Esophagus squamous epithelium (tissue), 5 donors: ENCODE results near the gene DNTT. TPM values are rescaled to one million over a fixed set of nuclear protein-coding genes. Genes with fewer than 3 reads are reported as not detected.

Experiments
- DNase-seq: peaks from one replicate; lab custom pipeline; 2025; lab: John Stamatoyannopoulos, UW
- H3K27ac ChIP-seq, 4 donors: fragments of 200-600 bp; sonication (generic); one replicate each; pipeline ENCODE4 v1.5.1; 2016 to 2019; ENCODE audit warnings: mild to moderate bottlenecking in 1 of 4
- H3K27me3 ChIP-seq, 4 donors: fragments of 200-600 bp; sonication (generic); 1 replicate in 3 of 4; 2 replicates in 1 of 4; pipeline versions ENCODE4 v1.5.1 to v1.6.0; 2017 to 2021; ENCODE audit warnings: antibody characterized with exemption in 1 of 4
- H3K36me3 ChIP-seq, 3 donors: fragments of 200-600 bp; sonication (generic); one replicate each; pipeline ENCODE4 v1.5.1; 2016 to 2019
- H3K4me1 ChIP-seq, 3 donors: fragments of 200-600 bp; sonication (generic); one replicate each; pipeline ENCODE4 v1.5.1; 2017 to 2019
- H3K4me3 ChIP-seq, 4 donors: fragments of 200-600 bp; sonication (generic); 1 replicate in 3 of 4; 2 replicates in 1 of 4; pipeline ENCODE4 v1.5.1; 2016 to 2019; ENCODE audit warnings: mild to moderate bottlenecking in 2 of 4, moderate library complexity in 1 of 4
- H3K9me3 ChIP-seq, 3 donors: fragments of 200-600 bp; sonication (generic); one replicate each; pipeline ENCODE4 v1.5.1; 2016 to 2019
- CTCF ChIP-seq, 6 experiments: fragments of 450-650 bp in 4 of 6; fragments of 200-600 bp in 2 of 6; sonication (generic) in 2 of 6; IDR thresholded peaks; one replicate each; pipeline ENCODE4 v1.5.1; 2016 to 2019; ENCODE audit warnings: antibody characterized with exemption in 6 of 6, mild to moderate bottlenecking in 4 of 6, moderate library complexity in 4 of 6
- POLR2A ChIP-seq, 4 donors: fragments of 450-650 bp; IDR thresholded peaks; one replicate each; pipeline ENCODE4 v1.6.1; 2017; ENCODE audit warnings: antibody characterized with exemption in 4 of 4, mild to moderate bottlenecking in 4 of 4, moderate library complexity in 3 of 4
- WGBS, 2 donors: methylation state at CpG; one replicate each; pipeline ENCODE4 v1.1.5; 2018; 5-methylcytosine and 5-hydroxymethylcytosine counted together
- intact Hi-C: fragments of 100-400 bp; cut with DNase I; formaldehyde crosslinking; loops from one replicate; pipeline ENCODE4 v1.15.0; 2022
- total RNA-seq, 4 donors: library from RNA; depleted of rRNA; stranded (reverse); fragments of >200 nt; gene quantifications; one replicate each; pipeline ENCODE4 v1.1.0, GENCODE V29; 2016
- donor health status: DM: yes; HTN: yes; CAD: no.

The DNTT gene
- total RNA-seq, 4 donors from 2014 or later = not detected

- Histone ChIP-seq H3K4me1 (peaks cover 0 to 8% (median 0%) of the 10 kb centered on the region in 3 donors), H3K27ac (no peak overlapping the region), H3K9me3 (no peaks in the 10 kb centered on the region), H3K27me3 (peaks cover 0 to 15% (median 0%) of the 10 kb centered on the region in 4 donors), H3K4me3 (no peak overlapping the region), H3K36me3 (no peaks in the 10 kb centered on the region)
- WGBS, 2 donors = 36 to 57% methylated on average over 3 of the region's 3 CpGs
- TF ChIP-seq CTCF (IDR thresholded peaks at IDR 0.05) = no peak
- TF ChIP-seq POLR2A (IDR thresholded peaks at IDR 0.05) = no peak
- DNase-seq = no peak
- intact Hi-C loops = no loop called here
Observed at GRCh38 chr10:96366508-96366907, 62.3 kb downstream of the DNTT start.

- no peaks in the 10 kb centered on the region for H3K36me3 ChIP-seq
- H3K27ac ChIP-seq = no peak overlapping the region
- intact Hi-C loops = no loop called here
- H3K4me1 ChIP-seq = peaks cover 0 to 8% (median 0%) of the 10 kb centered on the region in 3 donors
- H3K9me3 ChIP-seq = no peaks in the 10 kb centered on the region
- 70% methylated on average over 4 of the region's 4 CpGs for WGBS, 2 donors
- DNase-seq = no peak
- TF ChIP-seq CTCF (IDR thresholded peaks at IDR 0.05) = no peak
- TF ChIP-seq POLR2A (IDR thresholded peaks at IDR 0.05) = no peak
- H3K4me3 ChIP-seq = no peak overlapping the region
- H3K27me3 ChIP-seq = peaks cover 0 to 22% (median 0%) of the 10 kb centered on the region in 4 donors
Observed at GRCh38 chr10:96367470-96367869, 63.2 kb downstream of the DNTT start.

GRCh38 chr10:96368971-96369370 lies 64.7 kb downstream of the DNTT start:
- Histone ChIP-seq H3K4me3 (no peak overlapping the region), H3K9me3 (no peaks in the 10 kb centered on the region), H3K27ac (no peak overlapping the region), H3K36me3 (no peaks in the 10 kb centered on the region), H3K27me3 (peaks cover 0 to 31% (median 0%) of the 10 kb centered on the region in 4 donors), H3K4me1 (peaks cover 0 to 8% (median 0%) of the 10 kb centered on the region in 3 donors)
- intact Hi-C loops = no loop called here
- DNase-seq = no peak
- WGBS, 2 donors = 88 to 92% methylated on average over 5 of the region's 5 CpGs
- TF ChIP-seq POLR2A (IDR thresholded peaks at IDR 0.05) (no peak), CTCF (IDR thresholded peaks at IDR 0.05) (no peak)

- intact Hi-C loops = loop anchor here (10.0 kb wide), 1 partner anchor 655 kb away; no protein-coding TSS in a partner anchor
- no peak for DNase-seq
Observed at GRCh38 chr10:96369890-96370583, 65.8 kb downstream of the DNTT start.

More at GRCh38 chr10:96369890-96370583, 65.8 kb downstream of the DNTT start:
- no peak overlapping the region for H3K27ac ChIP-seq
- no peak overlapping the region for H3K4me3 ChIP-seq
- TF ChIP-seq POLR2A (IDR thresholded peaks at IDR 0.05) = no peak
- TF ChIP-seq CTCF (IDR thresholded peaks at IDR 0.05) = no peak
- no peaks in the 10 kb centered on the region for H3K36me3 ChIP-seq
- H3K27me3 ChIP-seq = peaks cover 0 to 42% (median 0%) of the 10 kb centered on the region in 4 donors
- peaks cover 0 to 15% (median 6%) of the 10 kb centered on the region in 3 donors for H3K4me1 ChIP-seq
- 28 to 51% methylated on average over 8 to 11 of the region's 38 CpGs for WGBS, 2 donors
- H3K9me3 ChIP-seq = no peaks in the 10 kb centered on the region
